WTC11 (cell line): ENCODE data around the gene IP6K3. TPM values are rescaled to one million over a fixed set of nuclear protein-coding genes. Genes with fewer than 3 reads are reported as not detected.

ENCODE experiments used
- ATAC-seq: fragments of 200-7000 bp; cut with Tn5 transposase; 2 replicates; pipeline ENCODE4 v1.10.0; 2021; ENCODE audit warnings: mild to moderate bottlenecking, moderate library complexity
- CTCF ChIA-PET: fragments of 300-600 bp; sonication (Branson Sonifier 250); formaldehyde crosslinking; loops from one replicate; lab custom pipeline; 2021; ENCODE audit warnings: antibody characterized with exemption; lab: Charles Lee
- POLR2A ChIA-PET: fragments of 350-600 bp; sonication (Branson Sonifier 250); formaldehyde crosslinking; loops from one replicate; lab custom pipeline; 2021; ENCODE audit warnings: antibody characterized with exemption; lab: Charles Lee
- DNase-seq: peaks from one replicate; pipeline ENCODE4 v3.0.0; 2021; ENCODE audit warnings: low spot score
- H3K27ac Mint-ChIP-seq: 2 replicates; pipeline ENCODE4 v1.8.0; 2021; ENCODE audit warnings: mixed read lengths
- H3K27me3 Mint-ChIP-seq: 2 replicates; pipeline ENCODE4 v1.8.0; 2021; ENCODE audit warnings: low read depth, mild to moderate bottlenecking, moderate library complexity, mixed read lengths
- H3K36me3 Mint-ChIP-seq: 2 replicates; pipeline ENCODE4 v1.8.0; 2021; ENCODE audit warnings: mixed read lengths
- H3K4me1 Mint-ChIP-seq: 2 replicates; pipeline ENCODE4 v1.8.0; 2022; ENCODE audit warnings: mixed read lengths
- H3K4me3 Mint-ChIP-seq: 2 replicates; pipeline ENCODE4 v1.8.0; 2021; ENCODE audit warnings: mild to moderate bottlenecking, moderate library complexity, mixed read lengths
- H3K9me3 Mint-ChIP-seq: 2 replicates; pipeline ENCODE4 v1.8.0; 2021; ENCODE audit warnings: mixed read lengths
- ATF3 ChIP-seq: sonication (generic); formaldehyde crosslinking; conservative IDR thresholded peaks from 2 replicates; pipeline ENCODE4 v1.8.1; 2022; ENCODE audit warnings: mild to moderate bottlenecking, missing genetic modification reagents
- CREB1 ChIP-seq: sonication (generic); formaldehyde crosslinking; IDR thresholded peaks from 2 replicates; pipeline ENCODE4 v1.8.0; 2023; ENCODE audit warnings: mild to moderate bottlenecking, missing genetic modification reagents
- CTCF ChIP-seq: fragments of 200-600 bp; IDR thresholded peaks from 2 replicates; pipeline ENCODE4 v1.8.0; 2022; ENCODE audit warnings: antibody characterized with exemption
- E2F4 ChIP-seq: sonication (generic); formaldehyde crosslinking; IDR thresholded peaks from 2 replicates; pipeline ENCODE4 v1.8.1; 2022; ENCODE audit warnings: low read depth, mild to moderate bottlenecking, moderate library complexity, missing genetic modification reagents, borderline replicate concordance
- ERG ChIP-seq: fragments of 250-450 bp; sonication (Bioruptor Pico); IDR thresholded peaks from 2 replicates; pipeline ENCODE4 v1.8.0; 2021; ENCODE audit warnings: mild to moderate bottlenecking
- GRHL2 ChIP-seq: fragments of 250-450 bp; sonication (Bioruptor Pico); IDR thresholded peaks from 2 replicates; pipeline ENCODE4 v1.8.0; 2022; ENCODE audit warnings: mild to moderate bottlenecking, moderate library complexity; ENCODE audit not compliant: insufficient replicate concordance, severe bottlenecking
- IRF2 ChIP-seq: sonication (generic); formaldehyde crosslinking; IDR thresholded peaks from 2 replicates; pipeline ENCODE4 v1.8.0; 2022; ENCODE audit warnings: low read depth, missing genetic modification reagents, borderline replicate concordance
- MYBL2 ChIP-seq: sonication (generic); formaldehyde crosslinking; IDR thresholded peaks from 2 replicates; pipeline ENCODE4 v1.8.1; 2023; ENCODE audit warnings: mild to moderate bottlenecking, moderate library complexity, missing genetic modification reagents
- NR2C2 ChIP-seq: sonication (generic); formaldehyde crosslinking; IDR thresholded peaks from 2 replicates; pipeline ENCODE4 v1.8.0; 2022; ENCODE audit warnings: mild to moderate bottlenecking, missing genetic modification reagents
- OVOL2 ChIP-seq: fragments of 250-450 bp; sonication (Bioruptor Pico); IDR thresholded peaks from 2 replicates; pipeline ENCODE4 v1.9.0; 2021; ENCODE audit warnings: mild to moderate bottlenecking, borderline replicate concordance
- PRRX2 ChIP-seq: fragments of 250-450 bp; sonication (Bioruptor Pico); IDR thresholded peaks from 2 replicates; pipeline ENCODE4 v1.8.0; 2021; ENCODE audit warnings: mild to moderate bottlenecking
- RELA ChIP-seq: sonication (generic); formaldehyde crosslinking; IDR thresholded peaks from 2 replicates; pipeline ENCODE4 v1.8.1; 2022; ENCODE audit warnings: missing genetic modification reagents, mild to moderate bottlenecking, borderline replicate concordance
- RORB ChIP-seq: fragments of 250-450 bp; sonication (Bioruptor Pico); IDR thresholded peaks from 2 replicates; pipeline ENCODE4 v1.9.0; 2021; ENCODE audit warnings: mild to moderate bottlenecking
- ZNF121 ChIP-seq: sonication (generic); formaldehyde crosslinking; IDR thresholded peaks from 2 replicates; pipeline ENCODE4 v1.8.0; 2023; ENCODE audit warnings: missing genetic modification reagents
- ZNF263 ChIP-seq: sonication (generic); formaldehyde crosslinking; IDR thresholded peaks from 2 replicates; pipeline ENCODE4 v1.8.1; 2022; ENCODE audit warnings: low read depth, mild to moderate bottlenecking, moderate library complexity, missing genetic modification reagents
- ZNF416 ChIP-seq: fragments of 250-450 bp; sonication (Bioruptor Pico); IDR thresholded peaks from 2 replicates; pipeline ENCODE4 v1.9.0; 2021; ENCODE audit warnings: mild to moderate bottlenecking, inconsistent platforms
- ZNF671 ChIP-seq: fragments of 250-450 bp; sonication (Bioruptor Pico); IDR thresholded peaks from 2 replicates; pipeline ENCODE4 v1.8.0; 2021; ENCODE audit warnings: mild to moderate bottlenecking
- total RNA-seq: library from RNA; stranded (reverse); gene quantifications from 3 replicates; pipeline ENCODE4 v1.2.3, GENCODE V29; 2021
- TF ChIP-seq, protein P1 (sequence below): sonication (generic); formaldehyde crosslinking; IDR thresholded peaks from 2 replicates; pipeline ENCODE4 v1.8.0; 2023; ENCODE audit warnings: missing genetic modification reagents, mild to moderate bottlenecking, borderline replicate concordance
- TF ChIP-seq, protein P2 (sequence below): sonication (generic); formaldehyde crosslinking; IDR thresholded peaks from 2 replicates; pipeline ENCODE4 v1.8.0; 2023; ENCODE audit warnings: missing genetic modification reagents

Gene IP6K3
- total RNA-seq, 1 experiment from 2014 or later: 1.1 TPM

- no peaks in the 10 kb centered on the region for H3K36me3 Mint-ChIP-seq
- TF ChIP-seq IRF2 (no peak), ZNF416 (CRISPR knock-in tag) (no peak)
- no peak overlapping the region for H3K27ac Mint-ChIP-seq
- POLR2A ChIA-PET: no interaction called here
- no peaks in the 10 kb centered on the region; the same call in 1 of the 2 replicates for H3K27me3 Mint-ChIP-seq
- ATAC-seq (no peak), DNase-seq (no peak)
- CTCF ChIA-PET: interaction anchor here (1.1 to 2.9 kb wide), 3 partner anchors 8 to 17 kb away, joined by 3 to 7 read pairs (median 4); no protein-coding TSS in a partner anchor
- H3K4me3 Mint-ChIP-seq: no peak overlapping the region
- H3K9me3 Mint-ChIP-seq: no peaks in the 10 kb centered on the region
- H3K4me1 Mint-ChIP-seq: peaks cover 9% of the 10 kb centered on the region
These were observed 7.5 kb upstream of the IP6K3 start for GRCh38 chr6:33754222-33754621.

GRCh38 chr6:33752646-33753015, 5.9 kb upstream of the IP6K3 start:
- DNase-seq: no peak
- no peak overlapping the region for H3K4me3 Mint-ChIP-seq
- TF ChIP-seq MYBL2 (no peak), ZNF671 (CRISPR knock-in tag) (no peak), ERG (no peak), ZNF121 (no peak), CREB1 (CRISPR knock-in tag) (no peak), RORB (no peak), NR2C2 (no peak), RELA (no peak), ZNF416 (CRISPR knock-in tag) (no peak), OVOL2 (no peak), GRHL2 (CRISPR knock-in tag) (no peak), CTCF (no peak), ZNF263 (CRISPR knock-in tag) (no peak), ATF3 (CRISPR knock-in tag) (no peak), IRF2 (no peak), PRRX2 (CRISPR knock-in tag) (no peak), E2F4 (CRISPR knock-in tag) (no peak)
- TF ChIP-seq, protein P1, sequence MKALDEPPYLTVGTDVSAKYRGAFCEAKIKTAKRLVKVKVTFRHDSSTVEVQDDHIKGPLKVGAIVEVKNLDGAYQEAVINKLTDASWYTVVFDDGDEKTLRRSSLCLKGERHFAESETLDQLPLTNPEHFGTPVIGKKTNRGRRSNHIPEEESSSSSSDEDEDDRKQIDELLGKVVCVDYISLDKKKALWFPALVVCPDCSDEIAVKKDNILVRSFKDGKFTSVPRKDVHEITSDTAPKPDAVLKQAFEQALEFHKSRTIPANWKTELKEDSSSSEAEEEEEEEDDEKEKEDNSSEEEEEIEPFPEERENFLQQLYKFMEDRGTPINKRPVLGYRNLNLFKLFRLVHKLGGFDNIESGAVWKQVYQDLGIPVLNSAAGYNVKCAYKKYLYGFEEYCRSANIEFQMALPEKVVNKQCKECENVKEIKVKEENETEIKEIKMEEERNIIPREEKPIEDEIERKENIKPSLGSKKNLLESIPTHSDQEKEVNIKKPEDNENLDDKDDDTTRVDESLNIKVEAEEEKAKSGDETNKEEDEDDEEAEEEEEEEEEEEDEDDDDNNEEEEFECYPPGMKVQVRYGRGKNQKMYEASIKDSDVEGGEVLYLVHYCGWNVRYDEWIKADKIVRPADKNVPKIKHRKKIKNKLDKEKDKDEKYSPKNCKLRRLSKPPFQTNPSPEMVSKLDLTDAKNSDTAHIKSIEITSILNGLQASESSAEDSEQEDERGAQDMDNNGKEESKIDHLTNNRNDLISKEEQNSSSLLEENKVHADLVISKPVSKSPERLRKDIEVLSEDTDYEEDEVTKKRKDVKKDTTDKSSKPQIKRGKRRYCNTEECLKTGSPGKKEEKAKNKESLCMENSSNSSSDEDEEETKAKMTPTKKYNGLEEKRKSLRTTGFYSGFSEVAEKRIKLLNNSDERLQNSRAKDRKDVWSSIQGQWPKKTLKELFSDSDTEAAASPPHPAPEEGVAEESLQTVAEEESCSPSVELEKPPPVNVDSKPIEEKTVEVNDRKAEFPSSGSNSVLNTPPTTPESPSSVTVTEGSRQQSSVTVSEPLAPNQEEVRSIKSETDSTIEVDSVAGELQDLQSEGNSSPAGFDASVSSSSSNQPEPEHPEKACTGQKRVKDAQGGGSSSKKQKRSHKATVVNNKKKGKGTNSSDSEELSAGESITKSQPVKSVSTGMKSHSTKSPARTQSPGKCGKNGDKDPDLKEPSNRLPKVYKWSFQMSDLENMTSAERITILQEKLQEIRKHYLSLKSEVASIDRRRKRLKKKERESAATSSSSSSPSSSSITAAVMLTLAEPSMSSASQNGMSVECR: no peak
- TF ChIP-seq, protein P2, sequence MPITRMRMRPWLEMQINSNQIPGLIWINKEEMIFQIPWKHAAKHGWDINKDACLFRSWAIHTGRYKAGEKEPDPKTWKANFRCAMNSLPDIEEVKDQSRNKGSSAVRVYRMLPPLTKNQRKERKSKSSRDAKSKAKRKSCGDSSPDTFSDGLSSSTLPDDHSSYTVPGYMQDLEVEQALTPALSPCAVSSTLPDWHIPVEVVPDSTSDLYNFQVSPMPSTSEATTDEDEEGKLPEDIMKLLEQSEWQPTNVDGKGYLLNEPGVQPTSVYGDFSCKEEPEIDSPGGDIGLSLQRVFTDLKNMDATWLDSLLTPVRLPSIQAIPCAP (CRISPR knock-in tag): no peak
- no peaks in the 10 kb centered on the region; the same call in 1 of the 2 replicates for H3K27me3 Mint-ChIP-seq
- H3K27ac Mint-ChIP-seq: no peak overlapping the region
- no peaks in the 10 kb centered on the region for H3K9me3 Mint-ChIP-seq
- no peak for ATAC-seq
- H3K36me3 Mint-ChIP-seq: no peaks in the 10 kb centered on the region
- ChIA-PET CTCF (interaction anchor here (1.5 to 2.1 kb wide), 3 partner anchors 9 to 41 kb away, joined by 6 to 10 read pairs (median 6); partner anchors contain the start of gene UQCC2), POLR2A (no interaction called here)
- H3K4me1 Mint-ChIP-seq: peaks cover 15% of the 10 kb centered on the region
